CD4-positive, alpha-beta T cell treated with Interleukin-6 for 4 hours (primary cell): ENCODE results near the gene DBP.
A peak's percentile ranks its signal among the peaks of the same experiment; 100 is the strongest.

Source experiments
- DNase-seq: peaks from one replicate; pipeline ENCODE4 v3.0.0-alpha.2; 2020; ENCODE audit warnings: mixed read lengths

DBP gene

DNA sequence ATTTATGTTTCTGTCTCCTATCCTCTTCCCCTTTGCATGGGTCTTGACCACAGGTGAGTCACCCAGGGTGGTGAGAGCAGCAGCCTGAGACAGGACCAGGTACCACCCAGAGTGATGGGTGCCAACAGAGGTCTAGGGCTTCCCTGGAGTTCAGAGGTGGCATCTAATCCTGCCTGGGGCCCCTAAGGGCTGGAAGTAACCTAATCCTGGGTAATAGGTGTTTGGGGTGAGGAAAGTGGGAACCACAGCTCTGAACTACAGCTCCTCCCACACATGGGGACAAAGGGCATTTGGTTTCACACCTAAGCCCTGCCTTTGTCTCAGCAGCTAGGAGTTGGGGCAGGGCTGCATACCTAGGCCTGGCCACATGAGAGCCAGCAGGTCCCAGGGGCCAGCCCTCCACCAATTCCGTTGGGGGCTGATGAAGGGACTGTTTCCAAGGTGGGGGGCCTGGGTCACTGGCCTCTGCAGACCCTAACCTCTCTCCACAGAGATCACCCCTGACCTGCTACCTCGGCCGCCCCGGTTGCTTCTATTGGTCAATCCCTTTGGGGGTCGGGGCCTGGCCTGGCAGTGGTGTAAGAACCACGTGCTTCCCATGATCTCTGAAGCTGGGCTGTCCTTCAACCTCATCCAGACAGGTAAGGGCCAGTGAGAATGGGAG lies 9.8 kb downstream of the DBP start:
- DNase-seq = peak; percentile 48

GRCh38 chr19:48625891-48626327 lies 11.3 kb downstream of the DBP start:
- no peak for DNase-seq

- no peak for DNase-seq
Observed at GRCh38 chr19:48624791-48625723, 12.1 kb downstream of the DBP start.

- peak; percentile 98 for DNase-seq
Observed at GRCh38 chr19:48624067-48624594, 13.0 kb downstream of the DBP start.

DNA sequence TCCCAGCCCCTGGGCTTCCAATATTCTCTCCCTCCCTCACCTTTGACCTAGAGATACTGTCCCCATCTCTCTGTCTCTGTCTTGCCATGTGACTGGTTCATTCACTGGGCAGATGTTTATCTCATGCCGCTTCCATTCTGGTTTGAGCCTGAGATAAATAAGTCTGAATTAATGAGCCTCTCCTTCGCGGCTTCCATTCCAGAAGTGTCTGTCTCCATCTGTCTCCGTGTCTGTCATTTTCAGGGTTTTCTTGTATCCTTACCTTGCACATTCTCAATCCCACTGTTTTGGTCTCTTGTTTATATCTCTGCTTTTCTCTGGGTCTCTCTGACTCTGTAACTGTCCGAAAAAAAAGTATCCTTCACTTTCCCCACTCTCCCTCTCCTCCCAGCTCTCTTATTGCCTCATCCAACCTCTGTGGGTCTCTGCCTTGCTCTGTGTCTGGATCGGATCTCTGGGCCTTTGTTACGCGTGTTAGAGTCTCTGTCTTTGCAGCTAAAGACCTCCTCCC lies 13.6 kb downstream of the DBP start:
- no peak for DNase-seq

- no peak for DNase-seq
Observed at GRCh38 chr19:48619692-48620585, 17.2 kb downstream of the DBP start.

DNA sequence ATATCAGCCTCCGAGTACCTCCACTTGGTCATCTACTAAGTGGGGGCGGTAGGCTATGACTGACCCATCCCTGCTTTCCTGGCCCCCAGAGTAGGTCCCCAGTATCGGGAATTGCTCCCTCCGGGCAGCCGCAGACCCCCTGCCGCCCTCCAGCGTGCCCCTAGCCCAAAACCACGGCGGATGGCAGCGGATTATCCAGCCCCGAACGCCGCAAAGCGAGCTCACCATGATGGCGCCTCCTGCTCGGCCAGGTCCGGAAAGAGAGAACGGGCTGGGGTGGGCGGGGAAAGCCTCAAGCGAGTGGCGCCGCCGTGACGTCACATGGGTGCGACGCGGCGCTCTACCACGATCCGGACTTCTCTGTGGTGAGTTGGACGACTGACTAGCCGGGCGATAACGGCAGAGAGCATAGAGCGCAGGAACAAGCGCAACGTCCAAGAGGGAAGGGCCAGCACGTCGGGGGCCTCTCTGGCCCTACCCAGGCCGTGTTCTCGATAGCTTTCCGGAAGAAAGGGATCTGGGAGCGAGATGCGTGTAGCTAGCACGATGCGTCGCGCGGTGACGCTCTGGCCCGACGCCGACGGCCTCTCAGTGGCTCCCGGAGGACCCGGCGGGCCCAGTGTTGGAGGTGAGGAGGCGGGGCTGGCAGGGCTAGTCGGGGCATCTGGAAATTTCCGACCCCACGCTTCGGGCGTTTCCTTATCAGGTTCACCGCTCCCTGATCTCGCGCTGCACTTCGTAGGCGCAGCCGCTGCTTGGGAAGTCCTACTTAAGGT lies 18.1 kb downstream of the DBP start, which contains the start of the genes RPL18 and SPHK2:
Gene RPL18 (minus strand): TSS at position 263 of the 776 bp plus-strand sequence. CDS start 35 bp downstream, at position 228.
Gene SPHK2 (plus strand): TSS at position 591 of the 776 bp plus-strand sequence. CDS start 1,009 bp downstream, outside the sequence.
- DNase-seq = peak; percentile 96

DNA sequence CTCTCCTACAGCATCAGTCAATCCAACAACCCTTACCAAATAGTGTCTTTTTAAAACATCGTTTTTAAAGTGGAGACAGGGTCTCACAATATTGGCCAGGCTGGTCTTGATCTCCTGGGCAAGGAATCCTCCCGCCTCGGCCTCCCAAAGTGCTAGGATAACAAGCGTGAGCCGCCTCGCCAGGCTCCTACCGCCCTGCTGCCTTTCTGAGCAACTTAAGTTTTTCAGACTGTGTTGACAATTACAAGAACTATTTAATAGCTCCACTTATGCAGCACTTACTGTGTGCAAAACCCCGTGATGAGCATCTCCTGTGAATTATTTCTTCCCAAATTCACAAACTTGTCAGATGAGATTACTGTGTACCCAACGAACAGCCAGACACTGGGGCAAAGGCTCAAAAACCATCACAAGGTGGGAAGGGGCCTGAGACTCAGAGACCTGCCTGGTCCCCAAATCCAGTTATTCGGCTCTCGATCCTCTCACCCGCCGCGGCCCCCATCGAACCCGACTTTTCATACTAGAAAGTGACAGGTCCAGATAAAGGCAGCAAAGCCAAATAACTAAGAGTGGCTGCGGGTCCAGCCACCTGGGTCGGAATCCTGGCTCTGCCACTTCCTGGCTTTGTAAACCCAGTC lies 18.8 kb downstream of the DBP start:
- no peak for DNase-seq

DNA sequence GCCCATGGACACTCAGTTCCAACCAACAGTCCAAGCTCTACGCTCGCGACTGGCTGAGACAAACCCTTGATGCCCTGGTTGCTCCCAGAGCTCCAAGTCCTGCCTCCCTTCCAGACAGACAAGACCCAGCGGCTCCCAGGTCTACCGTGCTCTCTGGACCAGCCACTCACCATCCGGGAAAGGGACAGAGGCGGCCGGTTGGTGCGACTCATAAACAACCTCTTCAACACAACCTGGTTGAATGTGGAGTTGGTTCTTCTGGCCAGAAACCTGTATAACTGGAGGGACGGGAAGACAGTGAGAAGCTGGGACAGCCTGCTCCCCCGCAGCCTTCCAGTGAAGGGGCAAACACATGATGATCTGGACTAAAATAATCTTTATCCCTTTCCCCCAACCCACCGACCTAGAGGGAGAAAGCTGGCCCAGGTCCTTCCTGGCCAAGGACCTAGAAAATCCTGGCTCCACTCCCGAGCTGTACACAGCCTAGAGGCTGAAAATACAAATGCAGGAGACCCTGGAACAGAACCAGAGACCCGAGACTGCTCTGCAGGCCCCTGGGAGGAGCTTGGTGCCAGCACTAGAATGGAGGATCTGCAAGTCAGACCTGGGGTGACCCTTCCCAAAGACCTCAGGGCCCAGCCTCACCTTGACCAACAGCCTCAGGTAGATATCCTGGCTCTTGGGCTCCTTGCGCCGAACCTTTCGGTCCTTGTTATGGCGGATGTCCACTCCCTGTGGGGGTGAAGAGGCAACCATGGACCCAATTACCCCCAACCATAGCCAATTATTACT lies 19.8 kb downstream of the DBP start:
- DNase-seq = no peak

DNA sequence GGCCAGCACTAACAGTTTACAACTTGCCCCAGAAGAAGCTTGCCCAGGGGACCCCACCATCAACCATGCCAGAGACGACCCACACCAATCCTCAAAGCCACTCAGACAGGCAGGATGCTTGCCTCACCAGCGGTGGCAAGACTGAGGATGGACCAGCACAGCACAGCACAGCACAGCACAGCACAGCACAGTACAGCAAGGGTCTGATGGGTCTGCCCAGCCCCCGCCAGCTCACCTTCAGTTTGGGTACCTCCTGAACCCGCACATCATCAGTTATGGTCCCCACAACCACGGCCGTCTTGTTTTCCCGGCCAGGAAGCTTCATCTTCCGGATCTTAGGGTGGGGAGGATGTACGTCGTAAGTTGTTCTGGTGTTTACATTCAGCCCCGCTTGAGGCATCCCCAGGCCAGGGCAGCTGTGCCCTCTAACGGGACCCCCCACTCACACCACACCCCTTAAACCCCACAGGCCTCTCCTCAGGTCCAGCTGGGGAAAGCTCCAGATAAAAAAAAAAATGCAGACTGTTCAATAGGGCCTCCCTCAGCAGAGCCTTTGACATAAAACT lies 20.6 kb downstream of the DBP start:
- DNase-seq = no peak

GRCh38 chr19:48616041-48616436 lies 21.1 kb downstream of the DBP start:
- no peak for DNase-seq

GRCh38 chr19:48615231-48616040 lies 21.7 kb downstream of the DBP start:
- no peak for DNase-seq

- DNase-seq = no peak
Observed at GRCh38 chr19:48614436-48615230, 22.5 kb downstream of the DBP start, which contains the start of gene FAM83E. Gene FAM83E (minus strand): TSS chr19:48615076. CDS start chr19:48613372, 1,704 bp downstream.

DNA sequence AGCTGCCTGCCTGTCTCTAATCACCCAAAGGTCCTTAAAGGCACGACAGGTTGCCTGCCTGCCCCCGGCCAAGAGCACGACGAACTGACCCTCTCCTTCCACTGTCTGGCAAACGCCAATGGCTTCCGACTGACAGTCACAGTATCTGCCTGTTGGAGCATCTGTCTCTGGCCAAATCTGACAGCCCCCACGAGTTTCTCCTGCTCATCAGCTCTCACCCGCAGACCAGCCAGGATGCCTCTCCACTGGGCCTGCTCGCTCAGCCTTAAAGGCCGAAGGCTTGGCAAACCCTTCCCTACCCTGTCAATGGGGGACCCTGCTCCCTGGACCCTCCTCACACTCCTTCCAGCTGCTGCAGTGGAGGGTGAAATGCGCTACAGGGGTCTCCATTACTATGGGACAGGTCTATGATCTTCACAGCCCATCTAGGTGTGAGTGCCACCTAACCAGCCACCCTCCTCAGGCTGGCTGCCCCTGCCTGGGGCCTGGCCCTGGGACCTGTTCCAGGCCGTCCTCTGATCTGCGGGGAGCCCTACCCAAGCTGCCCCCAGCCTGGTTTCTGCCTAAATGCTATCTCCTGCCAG lies 23.2 kb downstream of the DBP start:
- no peak for DNase-seq

GRCh38 chr19:48613024-48613851 lies 23.9 kb downstream of the DBP start:
- no peak for DNase-seq

- no peak for DNase-seq
Observed at GRCh38 chr19:48611872-48612271, 25.3 kb downstream of the DBP start.
